Measurements from ENCODE around the gene LCE3B.
"Not testable (repeated sequence)": the region's sequence is repeated elsewhere in the genome, so short reads cannot be mapped to it uniquely, and the experiment has no call there.

LCE3B gene, protein sequence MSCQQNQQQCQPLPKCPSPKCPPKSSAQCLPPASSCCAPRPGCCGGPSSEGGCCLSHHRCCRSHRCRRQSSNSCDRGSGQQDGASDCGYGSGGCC

DNA sequence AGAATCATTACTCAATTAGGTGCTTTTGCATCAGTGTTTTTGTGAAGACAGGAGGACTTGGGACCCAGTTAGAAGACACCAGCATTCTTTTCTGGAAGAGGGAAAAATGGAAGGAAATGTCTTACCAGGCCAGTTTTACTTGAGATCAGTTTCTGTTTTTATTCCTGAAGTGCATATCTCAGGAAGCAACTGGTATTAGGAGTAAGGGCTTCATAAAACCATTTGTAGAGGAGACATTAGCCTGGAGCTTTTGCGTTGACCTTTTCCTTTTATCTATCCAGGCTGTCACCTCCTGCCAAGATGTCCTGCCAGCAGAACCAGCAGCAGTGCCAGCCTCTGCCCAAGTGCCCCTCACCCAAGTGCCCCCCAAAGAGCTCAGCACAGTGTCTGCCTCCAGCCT, at the start of gene LCE3B:
TSS of gene LCE3B (plus strand) at position 301 of the 400 bp plus-strand sequence. CDS start at position 301, 0 bp downstream.
- no peak for DNase-seq

DNA sequence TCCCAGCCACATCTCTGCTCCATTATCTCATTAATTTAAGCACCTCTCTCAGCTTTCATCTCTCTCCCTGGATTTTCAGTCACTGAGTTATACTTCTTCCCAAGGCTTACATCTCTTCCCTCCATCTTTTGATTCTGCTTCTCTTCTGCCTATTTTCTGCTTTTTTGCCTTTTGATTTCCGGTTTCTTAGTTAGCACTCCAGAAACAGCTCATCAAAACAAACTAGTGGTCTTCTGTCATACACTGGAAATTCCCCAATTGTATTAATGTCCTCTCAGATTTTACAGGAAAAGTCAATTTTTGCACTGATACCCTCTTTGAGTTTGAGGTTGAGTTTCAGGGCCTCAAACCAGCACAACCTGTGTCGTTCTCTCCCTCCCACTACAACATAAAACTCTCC, 48.5 kb upstream of the LCE3B start:
- no peak for DNase-seq

DNA sequence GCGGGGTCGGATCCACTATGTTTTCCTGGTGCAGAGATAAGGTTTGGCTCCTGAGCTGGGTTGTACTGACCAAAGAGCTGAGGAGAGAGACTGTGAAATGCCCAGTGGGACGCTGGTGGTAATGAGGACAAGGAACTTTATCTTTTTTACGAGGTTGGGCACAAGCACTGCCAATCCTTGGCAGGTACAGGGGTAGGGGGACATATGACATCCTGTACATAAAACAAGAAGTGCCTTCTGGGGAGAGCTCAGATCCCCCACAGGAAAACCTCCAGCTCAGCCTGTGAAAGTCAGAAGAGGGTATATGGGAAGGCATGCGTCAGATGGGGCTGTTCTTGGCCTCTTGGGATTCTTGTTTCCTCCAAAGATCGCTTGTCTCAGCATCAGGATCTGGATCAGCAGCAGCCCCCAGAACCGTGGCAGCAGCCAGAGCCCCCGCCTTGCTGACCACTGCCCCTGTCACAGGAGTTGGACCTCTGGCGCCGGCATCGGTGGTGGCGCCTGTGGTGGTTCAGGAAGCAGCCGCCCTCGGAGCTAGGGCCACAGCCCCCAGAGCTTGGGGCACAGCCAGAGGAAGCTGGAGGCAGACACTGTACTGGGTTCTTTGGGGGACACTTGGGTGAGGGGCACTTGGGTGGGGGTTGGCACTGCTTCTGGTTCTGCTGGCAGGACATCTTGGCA, 47.9 kb upstream of the LCE3B start:
- no peak for DNase-seq

DNA sequence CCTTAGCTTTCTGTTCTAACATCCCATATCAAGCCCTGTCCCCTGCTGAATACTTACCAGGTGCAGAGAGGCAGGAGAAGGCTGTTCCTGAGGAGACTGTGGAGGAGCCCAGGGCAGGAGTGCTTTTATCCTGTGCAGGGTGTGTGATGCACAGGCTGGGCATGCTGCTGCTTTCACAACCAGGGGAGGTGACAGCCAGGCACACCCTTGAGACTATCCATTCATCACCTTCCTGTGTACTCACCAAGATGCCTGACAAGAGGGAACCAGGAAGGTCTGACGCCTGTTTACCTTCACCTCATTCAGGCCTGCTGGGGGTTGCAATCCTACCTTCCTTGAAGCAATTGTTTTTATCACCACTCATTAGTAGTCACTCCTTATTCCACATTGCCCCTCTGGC, 46.9 kb upstream of the LCE3B start, which contains the start of gene LCE3E:
TSS of gene LCE3E (minus strand) at position 100 of the 400 bp plus-strand sequence. CDS start 572 bp downstream, outside the sequence.
- no peak for DNase-seq

DNA sequence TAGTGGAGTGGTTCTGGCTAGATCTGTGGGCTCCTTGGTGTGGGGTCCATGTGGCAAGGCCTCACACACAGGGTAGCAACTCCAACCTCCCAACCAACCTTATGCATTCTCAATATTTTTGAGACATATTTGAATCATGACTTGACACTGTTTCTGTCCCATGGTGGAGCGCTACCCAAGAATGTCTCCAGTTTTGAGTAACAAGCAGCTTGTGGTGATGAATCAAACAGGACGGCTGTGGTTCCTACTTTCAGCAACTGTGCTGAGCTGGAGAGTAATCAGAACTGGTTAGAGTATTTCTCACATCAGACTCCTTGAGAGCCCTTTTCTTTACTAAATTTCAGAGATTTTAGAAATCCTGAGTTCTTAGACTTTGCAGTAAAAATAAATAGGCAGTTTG, 36.4 kb upstream of the LCE3B start:
- no peak for DNase-seq

DNA sequence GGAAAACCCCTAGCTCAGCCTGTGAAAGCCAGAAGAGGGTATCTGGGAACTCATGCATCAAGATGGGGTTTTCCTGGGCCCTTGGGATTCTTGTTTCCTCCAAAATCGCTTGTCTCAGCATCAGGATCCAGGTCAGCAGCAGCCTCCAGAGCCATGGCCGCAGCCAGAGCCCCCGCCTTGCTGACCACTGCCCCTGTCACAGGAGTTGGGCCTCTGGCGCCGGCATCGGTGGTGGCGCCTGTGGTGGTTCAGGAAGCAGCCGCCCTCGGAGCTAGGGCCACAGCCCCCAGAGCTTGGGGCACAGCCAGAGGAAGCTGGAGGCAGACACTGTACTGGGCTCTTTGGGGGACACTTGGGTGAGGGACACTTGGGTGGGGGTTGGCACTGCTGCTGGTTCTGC, 34.1 kb upstream of the LCE3B start:
- DNase-seq: not testable (repeated sequence)

DNA sequence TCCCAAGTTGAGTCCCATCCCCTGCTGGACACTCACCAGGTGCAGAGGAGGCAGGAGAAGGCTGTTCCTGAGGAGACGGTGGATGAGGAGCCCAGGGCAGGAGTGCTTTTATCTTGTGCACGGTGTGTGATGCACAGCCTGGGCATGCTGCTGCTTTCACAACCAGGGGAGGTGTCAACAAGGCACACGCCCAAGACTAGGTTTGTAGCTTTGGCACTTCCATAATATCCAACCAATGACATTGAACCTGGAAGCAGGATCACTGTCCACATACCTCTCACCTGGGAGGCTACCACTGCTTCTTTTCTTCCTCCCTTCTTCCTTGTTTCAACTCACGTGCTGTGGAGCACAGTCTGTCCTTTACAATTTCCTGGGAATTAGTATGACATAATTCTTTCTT, 33.2 kb upstream of the LCE3B start, which contains the start of gene LCE3D:
TSS of gene LCE3D (minus strand) at position 84 of the 400 bp plus-strand sequence. CDS start 580 bp downstream, outside the sequence.
- no peak for DNase-seq

DNA sequence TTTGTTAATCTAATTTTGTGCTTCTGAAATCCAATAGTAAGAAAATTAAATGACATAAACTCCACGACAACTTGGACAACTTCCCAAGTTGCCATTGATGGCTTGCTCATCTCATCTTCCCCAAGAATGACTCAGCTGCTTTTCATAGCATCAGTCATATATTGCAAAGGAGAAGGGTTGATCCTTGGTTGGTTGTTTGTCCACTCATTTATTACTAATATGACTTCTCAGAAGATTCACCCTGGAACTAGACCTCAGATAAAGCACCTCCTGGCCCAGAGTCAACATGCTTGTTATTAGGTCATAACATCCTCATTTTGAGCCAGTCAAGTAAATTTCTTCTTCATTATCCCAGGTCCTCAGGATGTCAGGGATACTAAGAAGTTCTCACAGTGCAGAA, 31.0 kb upstream of the LCE3B start:
- DNase-seq: no peak

DNA sequence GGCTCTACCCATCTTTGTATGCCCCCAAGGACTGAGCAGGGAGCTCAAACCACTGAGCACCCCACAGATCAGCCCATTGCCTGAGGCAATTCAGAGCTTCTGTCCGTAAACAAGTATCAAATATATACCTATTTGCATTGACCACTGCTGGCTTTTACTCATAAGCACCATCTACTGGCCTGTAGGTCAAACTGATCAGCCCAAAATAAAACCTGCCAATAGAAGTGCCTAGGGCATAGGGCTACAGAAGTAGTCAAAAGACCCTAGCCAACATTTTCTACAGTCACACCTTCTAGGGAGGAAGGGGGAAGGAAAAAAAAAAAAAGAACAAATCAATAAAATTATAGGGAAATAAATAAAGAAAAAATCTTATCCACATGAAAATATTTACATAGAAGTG, 28.0 kb upstream of the LCE3B start:
- no peak for DNase-seq

DNA sequence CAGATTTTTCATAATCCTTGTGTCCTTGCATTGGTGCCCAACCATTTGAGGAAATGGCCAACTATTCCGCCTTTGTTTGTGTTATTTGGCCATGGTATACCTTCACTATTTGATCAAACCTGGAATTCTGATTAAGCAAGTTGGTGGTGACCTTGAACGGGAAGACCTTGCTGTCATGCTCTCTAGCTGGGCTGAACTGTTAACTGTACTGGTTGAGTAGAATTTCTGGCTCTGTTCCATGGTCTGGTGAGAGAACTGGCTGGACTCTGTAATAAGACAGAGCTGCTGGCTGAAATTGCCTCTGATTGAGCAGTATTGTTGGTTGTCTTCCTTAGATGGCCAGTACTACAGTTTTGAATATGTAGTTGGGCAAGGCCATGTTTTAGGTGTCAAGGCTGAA, 16.6 kb upstream of the LCE3B start:
- DNase-seq: no peak

DNA sequence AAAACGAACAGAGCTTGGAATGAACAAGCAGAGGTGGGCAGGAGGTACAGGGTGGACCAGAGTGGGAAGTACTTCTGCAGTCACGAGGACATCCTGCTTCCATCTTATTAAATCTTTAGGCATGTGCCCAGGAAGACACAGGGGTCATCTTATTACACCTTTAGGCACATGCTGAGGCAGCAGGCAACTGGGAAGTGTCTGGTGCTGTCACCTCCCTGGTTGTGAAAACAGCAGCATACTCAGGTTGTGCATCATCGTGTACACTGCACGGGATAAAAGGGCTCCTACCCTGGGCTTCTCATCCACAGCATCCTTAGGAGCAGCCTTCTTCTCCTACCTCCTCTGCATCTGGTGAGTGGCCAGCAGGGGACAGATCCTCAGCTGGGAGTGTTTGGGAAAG, 13.7 kb upstream of the LCE3B start, which contains the start of gene LCE3C:
TSS of gene LCE3C (plus strand) at position 301 of the 400 bp plus-strand sequence. CDS start 498 bp downstream, outside the sequence.
- no peak for DNase-seq

DNA sequence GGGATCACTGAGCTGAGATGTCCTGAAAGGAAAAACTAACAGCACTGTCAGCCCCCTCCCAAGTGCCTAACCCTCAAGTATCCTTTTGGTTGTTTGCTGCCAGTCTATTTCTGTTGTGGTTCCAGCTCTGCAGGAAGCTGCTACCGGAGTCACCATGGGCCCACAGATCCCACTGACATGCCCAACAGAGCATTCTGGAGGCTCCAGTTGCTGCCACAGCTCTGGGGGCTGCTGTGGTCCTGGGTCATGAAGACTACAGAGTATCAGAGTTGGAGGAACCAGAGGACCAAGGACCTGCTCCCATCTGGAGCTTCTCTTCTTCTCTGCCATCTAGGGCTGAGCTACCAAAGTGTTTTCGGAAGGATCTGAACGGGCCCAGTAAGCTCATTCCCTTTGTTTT, 8.4 kb downstream of the LCE3B start:
- no peak for DNase-seq

DNA sequence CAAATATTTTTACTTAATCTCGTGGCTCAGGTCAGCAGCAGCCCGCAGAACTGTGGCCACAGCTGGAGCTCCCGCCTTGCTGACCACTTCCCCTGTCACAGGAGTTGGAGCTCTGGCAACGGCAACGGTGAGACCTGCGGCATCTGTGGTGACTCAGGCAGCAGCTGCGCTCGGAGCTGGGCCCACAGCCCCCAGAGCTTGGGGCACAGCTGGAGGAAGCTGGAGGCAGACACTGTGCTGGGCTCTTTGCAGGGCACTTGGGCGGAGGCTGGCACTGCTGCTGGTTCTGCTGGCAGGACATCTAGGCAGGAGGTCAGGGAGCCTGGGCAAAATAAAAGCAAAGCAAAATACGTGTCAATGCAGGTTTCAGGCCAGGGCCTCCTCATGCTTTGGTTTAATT, 9.2 kb downstream of the LCE3B start, which contains the start of gene LCE3A:
TSS of gene LCE3A (minus strand) at position 301 of the 400 bp plus-strand sequence. CDS start at position 301, 0 bp downstream.
- DNase-seq: no peak

DNA sequence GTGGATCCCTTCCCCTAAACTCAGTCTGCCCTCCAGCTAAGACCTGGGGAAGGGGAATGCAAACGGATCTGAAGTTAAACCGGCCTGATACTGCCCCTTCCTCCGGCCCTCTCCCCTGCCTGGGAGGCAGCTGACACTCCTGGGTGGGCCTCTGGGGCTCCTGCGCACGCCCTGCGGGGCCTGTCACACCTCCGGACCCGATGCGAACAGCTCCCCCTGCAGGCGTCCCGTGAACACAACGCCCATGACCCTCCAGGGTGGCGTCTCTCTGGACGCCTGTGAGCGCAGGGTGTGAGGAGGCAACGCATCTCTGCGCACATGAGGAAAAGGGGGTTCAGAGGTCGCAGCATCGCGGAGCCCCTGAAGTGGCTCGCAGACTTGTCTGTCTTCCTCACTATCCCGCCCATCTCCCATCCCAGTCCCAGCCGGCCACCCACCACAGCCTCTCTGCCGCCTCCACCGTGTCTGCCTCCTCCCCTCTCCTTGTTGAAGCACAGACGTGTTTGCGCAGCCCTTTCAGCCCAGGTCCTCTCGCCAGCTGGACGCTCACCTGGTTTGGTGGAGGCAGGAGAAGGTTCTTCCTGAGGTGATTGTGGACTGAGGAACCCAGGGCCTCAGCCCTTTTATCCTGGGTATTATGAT, 9.7 kb downstream of the LCE3B start:
- DNase-seq: no peak

DNA sequence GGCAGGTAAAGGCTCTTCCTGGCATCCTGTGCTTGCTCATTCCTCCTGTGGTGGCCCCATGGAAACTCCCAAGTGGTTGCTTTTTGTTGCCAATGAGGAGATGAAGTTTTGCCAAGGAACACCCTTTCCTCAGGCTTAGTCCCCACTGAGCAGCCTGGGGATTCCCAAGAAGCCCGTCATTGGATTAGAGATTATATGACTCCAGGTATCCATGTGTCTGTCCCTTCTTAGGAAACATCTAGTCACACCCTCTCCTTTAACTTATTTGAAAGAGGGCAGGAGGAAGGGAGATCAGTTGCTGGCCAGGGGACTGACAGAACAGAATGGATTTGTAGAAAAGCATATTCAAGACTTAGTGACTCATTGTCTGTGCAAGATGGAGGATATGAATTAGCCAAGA, 13.1 kb downstream of the LCE3B start:
- DNase-seq: no peak

DNA sequence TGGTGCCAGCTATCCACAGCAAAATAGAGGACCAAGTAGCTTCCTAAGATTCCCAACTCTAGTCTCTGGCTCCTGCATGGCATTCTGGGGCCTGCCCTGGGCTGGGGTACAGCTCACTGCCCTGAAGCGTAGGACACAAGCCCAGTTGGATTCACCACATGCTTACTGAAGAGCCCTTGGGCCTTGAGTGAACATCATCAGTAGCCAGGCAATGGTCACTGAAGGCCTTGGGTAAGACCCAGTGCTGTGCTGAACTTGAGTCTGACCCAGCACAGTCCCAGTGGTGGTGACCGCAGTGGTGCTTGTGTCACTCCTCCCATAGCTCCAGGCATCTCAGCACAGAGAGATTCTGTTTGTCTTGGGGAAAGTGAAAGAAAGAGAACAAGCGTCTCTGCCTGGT, 17.0 kb downstream of the LCE3B start:
- DNase-seq: no peak

DNA sequence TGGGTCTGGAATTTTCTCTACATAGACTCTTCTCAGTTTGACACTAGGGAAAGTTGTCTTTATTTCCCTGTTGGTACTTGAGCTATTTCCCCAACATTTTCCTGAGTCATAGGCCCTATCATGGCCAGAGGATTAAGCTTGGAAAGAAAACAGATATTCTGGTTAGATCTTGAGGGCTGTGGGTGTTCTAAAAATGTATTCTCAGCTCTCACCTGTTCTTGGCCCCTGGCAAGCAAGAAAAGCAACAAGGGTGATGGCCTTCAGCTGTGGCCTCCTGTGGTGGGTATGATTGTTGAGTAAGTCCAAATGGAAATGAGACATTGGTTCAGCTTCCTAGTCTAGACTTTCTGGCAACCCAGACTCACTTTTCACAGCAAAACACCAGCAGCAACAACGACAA, 26.7 kb downstream of the LCE3B start:
- no peak for DNase-seq

DNA sequence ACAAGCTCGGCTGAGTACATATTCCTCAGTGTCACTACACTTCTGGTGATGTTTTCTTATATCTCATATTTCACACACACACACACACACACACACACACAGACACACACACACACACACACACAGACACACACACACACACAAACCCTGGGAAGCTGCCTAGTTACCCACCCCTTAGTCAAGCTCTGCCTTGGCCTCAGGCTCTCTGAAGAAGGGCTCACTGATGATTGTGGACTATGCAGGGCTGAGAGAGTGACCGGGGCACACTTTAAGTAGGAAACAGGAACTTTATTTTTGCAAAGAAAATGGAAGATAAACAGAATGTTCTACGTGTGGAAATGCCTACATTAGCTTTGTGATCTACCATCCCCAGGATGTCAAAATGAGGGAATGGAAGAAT, 30.3 kb downstream of the LCE3B start:
- no peak for DNase-seq

DNA sequence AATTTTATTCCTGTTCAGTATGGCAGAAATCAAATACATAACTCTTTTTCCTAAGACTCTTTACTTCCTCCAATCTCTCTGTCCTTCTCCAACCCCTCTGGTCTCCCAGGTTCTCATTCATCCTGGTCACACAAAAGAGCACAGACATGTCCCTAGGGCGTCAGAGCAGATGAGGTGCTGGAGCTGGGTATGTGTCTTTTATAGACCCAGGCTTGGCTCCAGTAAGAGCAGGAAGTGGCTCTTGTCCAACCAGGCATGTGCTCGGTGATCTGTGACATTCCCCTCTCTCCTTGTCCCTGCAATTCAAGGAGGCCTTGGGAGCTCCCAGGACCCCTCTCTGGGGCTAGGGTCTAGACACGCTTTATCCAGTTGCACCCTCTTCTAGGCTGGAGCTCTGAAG, 31.5 kb downstream of the LCE3B start:
- DNase-seq: no peak

DNA sequence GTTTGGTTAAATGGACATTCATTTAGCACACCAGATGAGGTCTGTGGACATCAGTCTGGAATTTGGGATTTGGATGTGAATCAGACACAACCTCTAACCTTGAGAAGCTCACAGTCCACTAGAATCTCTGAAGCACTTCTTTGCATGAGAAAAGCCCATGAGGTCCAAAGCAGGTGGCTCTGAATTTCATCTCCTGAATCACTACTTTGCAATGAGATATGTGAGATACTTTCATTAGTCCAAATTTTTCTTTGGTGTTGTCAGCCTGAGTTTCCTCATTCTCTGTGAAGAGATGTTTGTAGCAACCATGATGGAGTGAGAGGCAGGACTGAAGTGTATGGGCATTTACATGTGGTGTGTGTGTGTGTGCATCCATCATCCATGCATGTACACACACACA, 33.0 kb downstream of the LCE3B start:
- DNase-seq: no peak

DNA sequence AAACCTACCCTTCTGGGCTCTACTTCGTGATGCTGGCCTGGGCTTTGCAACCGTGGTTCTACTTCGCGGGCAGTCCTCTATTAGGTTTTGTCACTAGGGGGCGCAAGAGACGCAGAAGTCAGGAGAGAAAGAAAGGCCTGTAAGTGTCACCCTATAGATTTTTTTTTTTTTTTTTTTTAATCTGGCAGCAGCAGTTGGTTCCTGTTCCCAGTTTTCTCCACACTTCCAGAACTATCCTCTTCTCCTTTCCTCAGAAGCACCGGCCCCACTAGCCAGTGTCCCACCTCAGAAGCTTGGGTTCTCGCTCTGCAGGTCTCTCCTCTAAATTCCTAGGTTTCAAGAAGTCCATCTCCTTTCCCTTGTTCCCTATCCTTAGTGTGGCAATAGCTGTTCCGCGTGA, 40.5 kb downstream of the LCE3B start:
- peak; percentile 16 to 22 for DNase-seq

DNA sequence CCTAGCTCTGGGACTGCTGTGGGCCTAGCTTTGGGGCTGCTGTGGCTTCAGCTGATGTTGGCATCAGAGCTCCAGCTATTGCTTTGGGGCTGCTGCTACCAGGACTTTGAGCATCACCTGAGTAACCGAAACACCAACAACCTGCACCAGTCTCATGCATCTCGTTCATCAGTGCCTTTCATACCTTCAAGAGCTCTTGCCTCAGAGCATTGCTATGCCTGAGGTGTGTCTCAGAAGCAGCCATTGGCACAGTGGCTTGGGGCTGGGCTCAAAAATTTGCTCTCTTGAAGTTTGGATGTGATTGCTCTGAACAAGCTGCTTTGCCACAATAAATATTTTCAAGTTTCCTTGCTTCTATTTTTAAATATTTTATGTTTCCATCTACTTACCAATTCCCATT, 42.8 kb downstream of the LCE3B start:
- DNase-seq: no peak

DNA sequence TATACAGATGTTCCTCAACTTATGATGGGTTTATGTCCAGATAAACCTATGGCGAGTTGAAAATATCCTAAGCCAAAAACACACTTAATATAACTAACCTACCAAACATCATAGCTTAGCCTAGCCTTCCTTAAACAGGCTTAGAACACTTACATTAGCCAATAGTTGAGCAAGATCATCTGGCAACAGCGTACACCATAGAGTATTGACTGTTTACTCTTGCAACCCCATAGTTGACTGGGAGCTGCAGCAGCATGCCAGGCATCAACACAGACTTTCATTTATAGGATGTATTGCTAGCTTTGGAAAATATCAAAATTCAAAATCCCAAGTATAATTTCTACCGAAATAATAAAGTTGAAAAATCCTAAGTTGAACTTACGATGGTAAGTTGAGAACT, 44.1 kb downstream of the LCE3B start:
- DNase-seq: no peak

DNA sequence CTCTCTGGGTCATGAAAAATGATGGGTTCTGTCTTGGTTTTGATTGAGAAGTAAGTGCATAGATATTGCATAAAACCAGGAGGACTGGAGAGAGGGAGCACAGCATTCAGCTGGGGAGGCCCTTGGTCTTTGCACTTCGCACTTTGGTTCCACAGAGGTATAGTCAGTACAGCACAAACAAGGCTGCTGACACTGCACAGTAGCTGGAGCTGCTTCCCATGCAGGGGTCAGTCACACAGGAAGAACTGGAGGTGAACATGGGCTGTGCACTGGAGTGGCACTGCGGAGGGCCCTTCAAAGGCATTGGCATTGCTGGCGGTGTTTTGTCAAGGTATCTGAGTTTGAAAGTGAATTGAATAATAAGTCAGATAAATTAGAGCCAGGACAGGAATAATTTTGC, 45.0 kb downstream of the LCE3B start:
- DNase-seq: no peak
